GM06990 (cell line): Measurements from ENCODE around the gene FAM241A.

Experiments used
- DNase-seq: peaks from one replicate; pipeline ENCODE4 v3.0.0-alpha.2; 2011; ENCODE audit not compliant: insufficient read length; ENCODE audit errors: extremely low read depth
- H3K27me3 ChIP-seq: replicated peaks from 2 replicates; pipeline ENCODE4 v1.6.0; 2011; ENCODE audit warnings: low read length; ENCODE audit not compliant: control insufficient read depth, insufficient read depth
- H3K36me3 ChIP-seq: 2 replicates; pipeline ENCODE4 v1.5.1; 2011; ENCODE audit warnings: low read length; ENCODE audit not compliant: control insufficient read depth, insufficient read depth
- H3K4me3 ChIP-seq: replicated peaks from 2 replicates; pipeline ENCODE4 v1.5.1; 2011; ENCODE audit warnings: low read depth, mild to moderate bottlenecking, control low read depth, low read length
- CTCF ChIP-seq: IDR thresholded peaks from 2 replicates; pipeline ENCODE4 v1.5.1; 2011; ENCODE audit warnings: low read length, control low read depth, mild to moderate bottlenecking, inconsistent platforms; ENCODE audit not compliant: insufficient read depth, poor library complexity, severe bottlenecking

FAM241A gene

GRCh38 chr4:112127048-112127637 is 18.1 kb upstream of the FAM241A start:
- Histone ChIP-seq H3K4me3 (no peak overlapping the region), H3K36me3 (no peaks in the 10 kb centered on the region), H3K27me3 (no peaks in the 10 kb centered on the region)
- DNase-seq: no peak
- TF ChIP-seq CTCF: no peak

- DNase-seq: no peak
- no peaks in the 10 kb centered on the region for H3K36me3 ChIP-seq
- H3K27me3 ChIP-seq: no peaks in the 10 kb centered on the region
- TF ChIP-seq CTCF: no peak
- no peak overlapping the region for H3K4me3 ChIP-seq
These were observed 17.5 kb upstream of the FAM241A start for GRCh38 chr4:112127803-112128202.

- no peak for DNase-seq
- Histone ChIP-seq H3K27me3 (no peaks in the 10 kb centered on the region), H3K4me3 (no peak overlapping the region), H3K36me3 (no peaks in the 10 kb centered on the region)
- no peak for TF ChIP-seq CTCF
These were observed 16.8 kb upstream of the FAM241A start for GRCh38 chr4:112128452-112128851.

- TF ChIP-seq CTCF: no peak
- DNase-seq: no peak
- Histone ChIP-seq H3K36me3 (no peaks in the 10 kb centered on the region), H3K27me3 (no peaks in the 10 kb centered on the region), H3K4me3 (no peak overlapping the region)
These were observed 14.3 kb upstream of the FAM241A start for GRCh38 chr4:112130906-112131305.

- TF ChIP-seq CTCF: no peak
- H3K27me3 ChIP-seq: no peaks in the 10 kb centered on the region
- H3K4me3 ChIP-seq: no peak overlapping the region
- no peak for DNase-seq
- no peaks in the 10 kb centered on the region for H3K36me3 ChIP-seq
These were observed 8.7 kb upstream of the FAM241A start for GRCh38 chr4:112136551-112136950.

- H3K27me3 ChIP-seq: no peaks in the 10 kb centered on the region
- no peak for TF ChIP-seq CTCF
- H3K36me3 ChIP-seq: no peaks in the 10 kb centered on the region
- no peak for DNase-seq
- no peak overlapping the region for H3K4me3 ChIP-seq
These were observed 6.7 kb upstream of the FAM241A start for GRCh38 chr4:112138538-112138937.
